ENCODE data around the gene CYP4A22.
"Not testable (repeated sequence)": the region's sequence is repeated elsewhere in the genome, so short reads cannot be mapped to it uniquely, and the experiment has no call there.

CYP4A22 gene

DNA sequence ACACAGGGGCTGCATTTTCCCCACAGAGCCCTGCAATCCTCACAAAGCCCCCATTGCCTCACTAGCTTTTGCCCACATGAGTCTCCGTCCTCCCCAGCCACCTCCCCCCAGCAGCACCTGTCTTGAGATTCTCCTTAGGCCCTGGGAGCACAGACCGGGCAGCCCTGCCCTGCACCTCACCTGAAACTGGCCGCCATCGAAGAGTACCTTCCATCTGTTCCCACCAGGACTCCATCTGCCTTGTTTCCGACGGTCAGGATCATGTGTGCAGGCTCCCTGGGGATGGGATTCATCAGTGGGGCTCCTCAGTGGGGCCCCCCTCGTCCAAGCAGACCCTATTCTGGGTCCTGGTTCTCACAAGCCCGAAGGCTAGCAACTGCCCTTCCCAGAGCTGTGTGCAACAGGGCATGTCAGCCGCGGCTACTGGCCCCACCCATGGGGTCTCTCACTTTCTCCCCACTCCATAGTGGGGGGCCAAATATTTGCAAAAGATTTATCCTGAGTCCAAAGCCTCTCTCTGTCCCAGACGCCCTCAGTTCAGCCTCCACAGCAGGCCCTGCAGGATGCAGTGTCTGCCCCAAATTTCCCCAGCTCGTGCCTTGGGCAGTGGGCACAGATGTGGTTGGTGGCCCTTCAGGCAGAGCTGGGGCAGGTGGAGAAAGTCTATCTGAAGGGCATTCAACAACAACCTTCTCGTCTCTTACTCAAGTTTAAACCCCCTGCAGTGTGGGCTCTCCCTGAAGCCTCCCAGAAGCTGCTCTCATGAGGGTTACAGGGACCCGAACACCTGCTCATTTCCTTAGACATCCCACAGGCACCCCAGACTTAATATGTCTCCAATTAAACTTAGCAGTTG lies 47.8 kb downstream of the CYP4A22 start:
- DNase-seq (ENCODE audit: low read depth, low spot score) = no peak

DNA sequence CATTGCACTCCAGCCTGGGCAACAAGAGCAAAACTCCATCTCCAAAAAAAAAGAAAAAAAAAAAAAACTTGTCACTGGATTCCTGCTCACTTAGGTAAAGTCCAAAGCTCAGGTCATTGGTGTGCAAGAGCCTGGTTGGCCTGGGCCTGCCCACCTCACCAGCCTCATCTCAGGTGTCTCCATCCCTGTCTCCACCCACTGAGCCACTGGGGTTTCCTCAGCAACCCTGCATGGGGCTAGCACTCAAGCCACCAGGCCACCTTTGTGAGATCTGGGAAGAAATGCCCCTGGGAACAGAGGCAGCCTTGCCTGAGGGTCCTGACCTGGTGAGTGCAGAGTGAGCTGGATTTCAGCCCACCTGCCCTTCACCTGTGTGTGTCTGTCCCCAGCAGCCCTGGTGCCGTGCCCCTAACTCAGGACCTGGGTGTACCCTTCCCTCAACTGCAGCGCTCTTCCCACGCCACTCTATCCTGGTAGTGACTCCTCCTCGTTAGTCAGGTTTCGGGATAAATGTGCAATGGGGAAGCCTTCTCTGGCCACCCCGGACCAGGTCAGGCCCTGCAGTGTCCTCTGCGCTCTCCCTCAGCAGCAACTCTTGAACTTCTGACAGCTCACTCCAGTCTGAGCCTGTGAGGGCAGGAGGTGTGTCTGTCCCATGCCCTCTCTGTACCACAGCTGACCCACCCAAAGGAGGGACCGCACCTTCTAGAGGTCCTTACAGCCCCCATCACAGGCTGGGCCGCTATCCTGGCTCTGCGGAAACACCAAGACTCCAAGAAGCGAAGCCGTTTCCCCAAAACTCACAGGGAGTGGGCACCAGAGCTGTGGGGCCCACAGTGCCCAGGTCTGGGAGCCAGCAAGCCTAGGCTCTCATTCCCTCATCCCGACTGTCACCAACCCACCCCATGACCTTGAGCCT lies 49.3 kb downstream of the CYP4A22 start:
- no peak for DNase-seq (ENCODE audit: low read depth, low spot score)

DNA sequence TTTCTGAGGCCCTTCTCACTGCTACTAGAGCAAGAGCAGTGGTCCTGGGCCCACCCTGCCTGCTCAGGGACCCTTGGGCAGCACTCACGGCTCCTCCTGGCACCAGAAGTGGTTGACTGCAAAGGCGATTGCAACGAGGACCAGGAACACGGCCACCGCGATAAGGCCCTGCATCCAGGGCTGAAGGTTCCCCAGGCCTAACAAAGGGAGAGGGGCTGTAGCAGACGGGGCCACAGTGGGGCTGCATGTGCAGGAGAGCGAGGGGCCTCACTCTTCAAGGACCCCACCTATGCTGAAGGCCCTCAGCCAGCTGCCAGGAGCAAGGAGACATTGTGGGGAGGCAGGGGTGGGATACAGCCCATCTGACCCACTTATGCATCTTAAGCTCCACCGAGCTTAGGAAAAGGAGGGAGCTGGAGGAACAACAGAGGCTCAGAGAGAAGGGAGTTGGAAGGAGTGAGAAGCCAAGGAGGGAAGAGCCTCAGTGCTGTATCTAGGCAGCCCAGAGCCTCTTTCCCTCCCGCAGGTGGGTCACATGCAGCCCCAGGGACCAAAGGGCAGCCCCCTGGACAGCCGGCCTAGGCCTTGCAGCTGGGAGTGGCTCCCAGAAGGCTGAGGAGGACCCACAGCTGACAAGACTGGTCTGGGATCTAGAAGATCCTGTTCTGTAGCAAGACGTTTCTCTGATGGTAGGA lies 50.1 kb downstream of the CYP4A22 start:
- DNase-seq (ENCODE audit: low read depth, low spot score) = no peak

DNA sequence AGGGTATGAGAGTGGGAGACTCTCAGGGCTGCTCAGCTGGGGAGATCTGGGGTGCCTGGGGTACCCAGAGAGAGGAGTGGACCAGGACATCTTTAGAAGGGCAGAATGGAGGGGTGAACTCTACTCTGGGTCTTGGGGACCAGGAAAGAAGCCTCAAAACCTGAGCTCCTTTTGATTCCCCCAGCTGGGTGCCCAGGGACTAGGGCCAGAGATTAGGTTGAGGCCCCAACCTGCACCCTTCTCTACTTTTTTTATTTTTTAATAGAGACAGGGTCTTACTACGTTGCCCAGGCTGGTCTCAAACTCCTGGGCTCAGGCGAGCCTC lies 50.6 kb downstream of the CYP4A22 start:
- DNase-seq (ENCODE audit: low read depth, low spot score) = no peak

- DNase-seq (ENCODE audit: low read depth, low spot score) = no peak
These were observed 51.8 kb downstream of the CYP4A22 start for GRCh38 chr1:47188791-47189785.

- DNase-seq (ENCODE audit: low read depth, low spot score) = peak; percentile 82
These were observed 52.7 kb downstream of the CYP4A22 start, which contains the start of gene PDZK1IP1 for GRCh38 chr1:47189844-47190508. TSS of gene PDZK1IP1 (minus strand) at chr1:47190036. CDS start at chr1:47189932, 104 bp downstream.

- DNase-seq (ENCODE audit: low read depth, low spot score) = no peak
These were observed 53.2 kb downstream of the CYP4A22 start for GRCh38 chr1:47190509-47190855.

GRCh38 chr1:47190857-47191256 lies 53.6 kb downstream of the CYP4A22 start:
- no peak for DNase-seq (ENCODE audit: low read depth, low spot score)

DNA sequence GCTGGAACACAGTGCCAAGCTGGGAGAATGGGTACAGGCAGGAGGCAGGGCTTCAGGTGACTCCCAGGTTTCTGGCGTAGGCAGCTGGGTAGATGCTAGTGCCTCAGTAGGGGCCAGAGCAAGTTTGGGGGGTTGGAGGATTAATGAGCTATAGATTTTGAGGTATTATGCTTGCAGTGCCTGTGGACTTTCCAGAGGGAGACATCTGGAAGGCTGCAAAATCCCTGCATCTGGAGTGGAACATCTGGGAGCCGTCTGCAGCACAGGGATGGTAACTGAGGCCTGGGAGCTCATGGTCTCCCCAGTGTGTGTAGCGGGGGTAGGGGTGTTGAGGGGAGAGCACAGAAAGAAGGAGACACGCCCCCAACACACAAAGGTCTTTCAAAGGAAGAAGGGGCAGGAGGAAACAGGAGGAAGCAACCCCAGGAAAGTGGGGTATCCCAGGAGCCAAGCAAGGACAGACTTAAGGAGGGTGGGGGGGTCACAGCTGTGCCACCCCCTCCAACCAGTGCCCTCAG lies 54.8 kb downstream of the CYP4A22 start:
- DNase-seq (ENCODE audit: low read depth, low spot score) = no peak

DNA sequence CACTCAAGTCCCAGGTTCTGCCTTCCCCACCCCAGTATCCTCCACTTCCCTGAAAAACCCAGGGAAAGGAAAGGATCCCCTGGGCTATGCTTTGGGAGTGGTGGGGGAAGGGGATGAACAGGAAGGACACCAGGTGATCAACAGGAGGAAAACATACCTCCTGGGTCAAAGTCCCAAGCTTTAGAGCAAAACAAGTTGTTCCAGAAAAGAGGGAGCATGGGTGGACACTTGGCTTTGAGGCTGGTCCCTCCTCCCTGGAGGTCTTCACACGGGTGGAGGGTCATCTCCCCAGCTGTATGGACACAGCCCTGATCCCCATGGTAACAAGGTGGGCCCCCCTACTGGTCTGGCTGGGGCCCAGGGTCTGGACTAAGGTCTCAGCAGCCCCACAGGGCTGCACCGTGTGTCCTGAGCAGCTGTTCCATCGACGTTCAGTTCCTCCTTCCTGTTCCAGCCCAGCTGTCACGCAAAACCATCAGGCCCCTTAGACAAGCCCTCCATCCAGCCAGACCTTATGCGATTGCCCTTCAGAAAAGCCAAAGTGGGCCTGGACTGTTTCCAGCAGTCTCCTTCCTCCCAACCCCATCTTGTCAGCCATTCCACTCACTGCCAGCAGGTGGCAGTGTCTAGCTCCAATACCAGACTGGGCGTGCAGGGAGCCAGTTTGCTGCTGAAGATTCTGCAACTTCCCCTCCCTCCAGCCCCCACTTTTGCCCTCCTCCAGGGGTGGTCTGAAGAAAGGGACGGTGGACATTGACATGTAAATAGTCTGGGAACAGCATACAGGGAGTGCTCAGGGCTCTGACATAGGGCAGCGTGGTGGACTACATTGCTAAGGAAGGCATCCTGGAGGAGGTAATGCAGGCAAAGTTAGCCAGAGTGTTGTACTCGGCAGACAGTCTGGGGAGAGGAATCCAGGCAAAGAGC lies 55.5 kb downstream of the CYP4A22 start:
- peak; percentile 84 for DNase-seq (ENCODE audit: low read depth, low spot score)

GRCh38 chr1:47193496-47193895 lies 56.3 kb downstream of the CYP4A22 start:
- not testable (repeated sequence) for DNase-seq (ENCODE audit: low read depth, low spot score)

- no peak for DNase-seq (ENCODE audit: low read depth, low spot score)
These were observed 57.1 kb downstream of the CYP4A22 start for GRCh38 chr1:47194311-47194710.

DNA sequence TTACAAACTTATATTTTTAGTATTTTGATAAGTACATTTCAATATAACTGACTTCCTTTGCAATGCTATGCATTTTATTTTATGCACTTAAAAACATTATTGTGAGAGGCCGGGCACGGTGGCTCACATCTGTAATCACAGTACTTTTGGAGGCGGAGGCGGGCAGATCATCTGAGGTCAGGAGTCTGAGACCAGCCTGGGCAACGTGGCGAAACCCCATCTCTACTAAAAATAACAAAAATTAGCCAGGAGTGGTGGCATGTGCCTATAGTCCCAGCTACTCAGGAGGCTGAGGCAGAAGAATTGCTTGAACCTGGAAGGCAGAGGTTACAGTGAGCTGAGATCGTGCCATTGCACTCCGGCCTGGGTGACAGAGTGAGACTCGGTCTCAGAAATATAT lies 58.7 kb downstream of the CYP4A22 start:
- DNase-seq (ENCODE audit: low read depth, low spot score) = not testable (repeated sequence)

DNA sequence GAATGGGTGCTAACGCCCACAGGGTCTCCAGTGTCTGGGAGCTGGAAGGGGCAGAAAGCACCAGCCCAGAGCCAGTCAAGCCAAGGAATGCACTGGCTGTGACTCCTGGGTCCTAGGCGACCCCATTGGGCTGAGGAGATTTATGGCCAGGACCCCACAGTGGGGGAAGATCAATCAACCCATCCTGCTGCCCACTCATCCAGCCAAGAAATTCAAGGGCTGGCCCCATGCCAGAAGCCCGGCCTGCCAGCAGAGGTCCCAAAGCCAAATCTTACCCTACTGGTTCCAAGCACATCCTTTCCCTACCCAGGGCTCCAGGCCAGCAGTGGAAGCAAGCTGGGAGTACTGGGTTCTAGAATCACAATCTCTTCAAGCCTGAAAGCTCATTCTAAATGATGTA lies 59.4 kb downstream of the CYP4A22 start:
- DNase-seq (ENCODE audit: low read depth, low spot score) = no peak

- DNase-seq (ENCODE audit: low read depth, low spot score) = no peak
These were observed 61.0 kb downstream of the CYP4A22 start for GRCh38 chr1:47198214-47198613.

Data from astrocyte of the hippocampus (primary cell).